ENCODE measurements around the gene GRIN3B. TPM values are rescaled to one million over a fixed set of nuclear protein-coding genes. Genes with fewer than 3 reads are reported as not detected.

GRIN3B gene
- total and polyA plus RNA-seq, 10 of the 15 experiments (the other 5 are each of a cell fraction or from before 2014, with no cell fraction given): 0.15 TPM; not detected in 9

DNA sequence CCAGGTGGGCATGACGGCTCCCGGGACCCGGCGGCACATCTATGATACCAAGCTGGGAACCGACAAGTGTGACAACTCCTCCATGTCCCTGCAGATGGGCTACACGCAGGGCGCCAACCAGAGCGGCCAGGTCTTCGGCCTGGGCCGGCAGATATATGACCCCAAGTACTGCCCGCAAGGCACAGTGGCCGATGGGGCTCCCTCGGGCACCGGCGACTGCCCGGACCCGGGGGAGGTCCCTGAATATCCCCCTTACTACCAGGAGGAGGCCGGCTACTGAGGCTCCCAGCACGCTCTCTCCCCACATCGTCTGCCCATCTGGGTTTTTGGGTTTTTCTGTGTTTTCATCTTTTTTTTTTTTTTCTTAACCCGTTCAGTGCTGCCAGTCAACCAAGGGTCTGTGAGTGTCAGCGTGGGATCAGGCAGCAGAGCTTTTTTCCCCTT, 37.4 kb downstream of the GRIN3B start:
- Histone ChIP-seq H3K79me2 (ENCODE audit: control insufficient read depth, insufficient read depth, low read length) (peaks cover 3% of the 10 kb centered on the region; the same call in 1 of the 2 replicates), H3K4me3 (peak overlapping the region; percentile 34; the same call in 1 of the 2 replicates), H3K9ac (ENCODE audit: control insufficient read depth, insufficient read depth, low read length) (peak overlapping the region; percentile 42; the same call in 1 of the 2 replicates), H3K36me3 (ENCODE audit: control insufficient read depth in 2 of 2, insufficient read depth in 2 of 2, low read length in 1 of 2) (peaks cover 7 to 11% of the 10 kb centered on the region in 2 experiments), H3K27ac (ENCODE audit: control insufficient read depth, insufficient read depth) (peak overlapping the region; percentile 78), H3K27me3 (replicated peaks in 1 of 2; ENCODE audit: control insufficient read depth in 2 of 2, insufficient read depth in 2 of 2, low read length in 1 of 2) (no peaks in the 10 kb centered on the region), H2AFZ (ENCODE audit: control insufficient read depth, low read depth, low read length) (no peak overlapping the region), H3K4me1 (ENCODE audit: control insufficient read depth, insufficient read depth, low read length) (peaks cover 38% of the 10 kb centered on the region), H3K9me3 (replicated peaks; ENCODE audit: control insufficient read depth, insufficient read depth, low read length) (no peaks in the 10 kb centered on the region; the same call in 2 of the 3 replicates), H4K20me1 (ENCODE audit: control insufficient read depth, insufficient read depth) (no peaks in the 10 kb centered on the region), H3K4me2 (ENCODE audit: control insufficient read depth, insufficient read depth) (peak overlapping the region; percentile 73)
- intact Hi-C loops (cut with micrococcal nuclease; ENCODE audit: unreplicated experiment) (no loop called here), in situ Hi-C loops (cut with MboI) (no loop called here)
- CTCF ChIA-PET: interaction anchor here (0.6 to 1.8 kb wide), 3 partner anchors 10 to 207 kb away, joined by 4 to 11 read pairs (median 4); no protein-coding TSS in a partner anchor
- no peak for FAIRE-seq
- DNase-seq (ENCODE audit: low read depth, low spot score): no peak
- BruUV-seq (replicated peaks): no TSS peak
- RAD21 ChIA-PET (ENCODE audit: unreplicated experiment): interaction anchor here (0.7 to 4.5 kb wide), 3 partner anchors 10 to 30 kb away, joined by 3 to 39 read pairs (median 8); partner anchors contain the start of genes ARHGAP45 and CNN2
- SMC1A ChIA-PET (ENCODE audit: uncharacterized antibody, unreplicated experiment): interaction anchor here (0.9 to 5.9 kb wide), 3 partner anchors 9 to 65 kb away, joined by 3 to 22 read pairs (median 4); partner anchors contain the start of gene WDR18
- 6% methylated on average over 22 of the region's 22 CpGs for WGBS (ENCODE audit: insufficient coverage, insufficient replicate concordance, low lambda C conversion rate, missing lambda C conversion rate)
- peak; percentile 1 for ATAC-seq
- TF ChIP-seq ZNF384 (IDR thresholded peaks at IDR 0.05; ENCODE audit: borderline replicate concordance, low read depth, low read length) (0 out of 2 replicates have a peak, but pooled peaks have one; percentile 32), MEF2A (IDR thresholded peaks at IDR 0.05; ENCODE audit: insufficient read depth, low read depth, low read length) (no peak), YY1 (IDR thresholded peaks at IDR 0.05; ENCODE audit: low read depth, low read length) (no peak), NR2C1 (IDR thresholded peaks at IDR 0.05) (no peak), NRF1 (conservative IDR thresholded peaks at IDR 0.05; ENCODE audit: low read depth, low read length) (no peak), NFYB (IDR thresholded peaks at IDR 0.05; ENCODE audit: insufficient read depth, low read depth, low read length) (no peak), SMARCA5 (IDR thresholded peaks at IDR 0.05) (peak; percentile 54; the same call in 1 of the 2 replicates)
- TF ChIP-seq, protein P1, sequence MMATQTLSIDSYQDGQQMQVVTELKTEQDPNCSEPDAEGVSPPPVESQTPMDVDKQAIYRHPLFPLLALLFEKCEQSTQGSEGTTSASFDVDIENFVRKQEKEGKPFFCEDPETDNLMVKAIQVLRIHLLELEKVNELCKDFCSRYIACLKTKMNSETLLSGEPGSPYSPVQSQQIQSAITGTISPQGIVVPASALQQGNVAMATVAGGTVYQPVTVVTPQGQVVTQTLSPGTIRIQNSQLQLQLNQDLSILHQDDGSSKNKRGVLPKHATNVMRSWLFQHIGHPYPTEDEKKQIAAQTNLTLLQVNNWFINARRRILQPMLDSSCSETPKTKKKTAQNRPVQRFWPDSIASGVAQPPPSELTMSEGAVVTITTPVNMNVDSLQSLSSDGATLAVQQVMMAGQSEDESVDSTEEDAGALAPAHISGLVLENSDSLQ (IDR thresholded peaks at IDR 0.05): peak; percentile 90
- TF ChIP-seq, protein P2, sequence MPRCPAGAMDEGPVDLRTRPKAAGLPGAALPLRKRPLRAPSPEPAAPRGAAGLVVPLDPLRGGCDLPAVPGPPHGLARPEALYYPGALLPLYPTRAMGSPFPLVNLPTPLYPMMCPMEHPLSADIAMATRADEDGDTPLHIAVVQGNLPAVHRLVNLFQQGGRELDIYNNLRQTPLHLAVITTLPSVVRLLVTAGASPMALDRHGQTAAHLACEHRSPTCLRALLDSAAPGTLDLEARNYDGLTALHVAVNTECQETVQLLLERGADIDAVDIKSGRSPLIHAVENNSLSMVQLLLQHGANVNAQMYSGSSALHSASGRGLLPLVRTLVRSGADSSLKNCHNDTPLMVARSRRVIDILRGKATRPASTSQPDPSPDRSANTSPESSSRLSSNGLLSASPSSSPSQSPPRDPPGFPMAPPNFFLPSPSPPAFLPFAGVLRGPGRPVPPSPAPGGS (IDR thresholded peaks at IDR 0.05; ENCODE audit: borderline replicate concordance, insufficient read depth, low read depth, low read length, poor library complexity, severe bottlenecking): peak; percentile 45
- POLR2A ChIA-PET: interaction anchor here (0.6 to 6.3 kb wide), 7 partner anchors 11 to 115 kb away, joined by 3 to 83 read pairs (median 8); partner anchors contain the start of genes ARHGAP45 and CNN2

Data from GM12878 (cell line).